GM23338 (cell line): Measurements from ENCODE around the gene ZNF254.

ENCODE experiments used
- CREB1 ChIP-seq: fragments of 250-450 bp; sonication (Bioruptor Pico); IDR thresholded peaks from 2 replicates; pipeline ENCODE4 v1.5.0; 2020; ENCODE audit warnings: low read depth, mild to moderate bottlenecking, moderate library complexity
- CTCF ChIP-seq, 2 experiments: fragments of 200-600 bp in 1 of 2; sonication (generic) in 1 of 2; conservative IDR thresholded peaks; 2 replicates each; pipeline versions ENCODE4 v1.5.1 to v1.6.1; 2016 to 2017; ENCODE audit warnings: antibody characterized with exemption in 2 of 2, low read depth in 2 of 2, mild to moderate bottlenecking in 2 of 2, moderate library complexity in 1 of 2
- EZH2 ChIP-seq: fragments of 200-600 bp; sonication (generic); IDR thresholded peaks from one replicate; pipeline ENCODE4 v1.8.0; 2017; ENCODE audit warnings: antibody characterized with exemption, mild to moderate bottlenecking, low read depth; ENCODE audit not compliant: unreplicated experiment
- POLR2AphosphoS5 ChIP-seq: IDR thresholded peaks from 2 replicates; pipeline ENCODE4 v1.6.1; 2016; ENCODE audit warnings: antibody characterized with exemption, low read depth
- ZNF331 ChIP-seq: fragments of 250-450 bp; sonication (Bioruptor Pico); IDR thresholded peaks from 2 replicates; pipeline ENCODE4 v1.5.0; 2020; ENCODE audit warnings: low read depth, mild to moderate bottlenecking, moderate library complexity
- TF ChIP-seq, protein P1 (sequence below): IDR thresholded peaks from one replicate; pipeline ENCODE4 v1.6.1; 2018; ENCODE audit warnings: antibody characterized with exemption; ENCODE audit not compliant: unreplicated experiment

- TF ChIP-seq CTCF (conservative IDR thresholded peaks at IDR 0.05; ENCODE audit: low read depth in 2 of 2) (no peak), POLR2AphosphoS5 (no peak), CREB1 (CRISPR knock-in tag) (no peak), EZH2 (no peak), ZNF331 (CRISPR knock-in tag) (no peak)
- TF ChIP-seq, protein P1, sequence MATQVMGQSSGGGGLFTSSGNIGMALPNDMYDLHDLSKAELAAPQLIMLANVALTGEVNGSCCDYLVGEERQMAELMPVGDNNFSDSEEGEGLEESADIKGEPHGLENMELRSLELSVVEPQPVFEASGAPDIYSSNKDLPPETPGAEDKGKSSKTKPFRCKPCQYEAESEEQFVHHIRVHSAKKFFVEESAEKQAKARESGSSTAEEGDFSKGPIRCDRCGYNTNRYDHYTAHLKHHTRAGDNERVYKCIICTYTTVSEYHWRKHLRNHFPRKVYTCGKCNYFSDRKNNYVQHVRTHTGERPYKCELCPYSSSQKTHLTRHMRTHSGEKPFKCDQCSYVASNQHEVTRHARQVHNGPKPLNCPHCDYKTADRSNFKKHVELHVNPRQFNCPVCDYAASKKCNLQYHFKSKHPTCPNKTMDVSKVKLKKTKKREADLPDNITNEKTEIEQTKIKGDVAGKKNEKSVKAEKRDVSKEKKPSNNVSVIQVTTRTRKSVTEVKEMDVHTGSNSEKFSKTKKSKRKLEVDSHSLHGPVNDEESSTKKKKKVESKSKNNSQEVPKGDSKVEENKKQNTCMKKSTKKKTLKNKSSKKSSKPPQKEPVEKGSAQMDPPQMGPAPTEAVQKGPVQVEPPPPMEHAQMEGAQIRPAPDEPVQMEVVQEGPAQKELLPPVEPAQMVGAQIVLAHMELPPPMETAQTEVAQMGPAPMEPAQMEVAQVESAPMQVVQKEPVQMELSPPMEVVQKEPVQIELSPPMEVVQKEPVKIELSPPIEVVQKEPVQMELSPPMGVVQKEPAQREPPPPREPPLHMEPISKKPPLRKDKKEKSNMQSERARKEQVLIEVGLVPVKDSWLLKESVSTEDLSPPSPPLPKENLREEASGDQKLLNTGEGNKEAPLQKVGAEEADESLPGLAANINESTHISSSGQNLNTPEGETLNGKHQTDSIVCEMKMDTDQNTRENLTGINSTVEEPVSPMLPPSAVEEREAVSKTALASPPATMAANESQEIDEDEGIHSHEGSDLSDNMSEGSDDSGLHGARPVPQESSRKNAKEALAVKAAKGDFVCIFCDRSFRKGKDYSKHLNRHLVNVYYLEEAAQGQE, result no peak
Observed at GRCh38 chr19:24173882-24174281, 86.9 kb downstream of the ZNF254 start.
